Neural progenitor cell (in vitro differentiated cells): Measurements from ENCODE around the gene SMAP1. TPM values are rescaled to one million over a fixed set of nuclear protein-coding genes. Genes with fewer than 3 reads are reported as not detected.

ENCODE experiments used
- DNase-seq: peaks from one replicate; pipeline ENCODE4 v3.0.0-alpha.2; 2016; ENCODE audit warnings: low spot score
- H2AFZ ChIP-seq: fragments of 200-600 bp; sonication (generic); replicated peaks from 2 replicates; pipeline ENCODE4 v1.6.1; 2016; ENCODE audit warnings: antibody characterized with exemption
- H3F3A ChIP-seq: fragments of 200-600 bp; sonication (generic); 2 replicates; pipeline ENCODE4 v1.6.1; 2016; ENCODE audit warnings: antibody characterized with exemption, low read depth
- H3K27ac ChIP-seq: fragments of 200-600 bp; sonication (generic); 2 replicates; pipeline ENCODE4 v1.5.1; 2016; ENCODE audit warnings: mild to moderate bottlenecking
- H3K27me3 ChIP-seq: fragments of 200-600 bp; sonication (generic); 2 replicates; pipeline ENCODE4 v1.6.1; 2016; ENCODE audit warnings: mild to moderate bottlenecking, moderate library complexity
- H3K36me3 ChIP-seq: fragments of 200-600 bp; sonication (generic); 2 replicates; pipeline ENCODE4 v1.5.1; 2016
- H3K4me1 ChIP-seq: fragments of 200-600 bp; sonication (generic); 2 replicates; pipeline ENCODE4 v1.6.1; 2016; ENCODE audit warnings: mixed run types
- H3K4me2 ChIP-seq: fragments of 200-600 bp; sonication (generic); 2 replicates; pipeline ENCODE4 v1.6.1; 2016
- H3K4me3 ChIP-seq: fragments of 200-600 bp; sonication (generic); 2 replicates; pipeline ENCODE4 v1.5.1; 2016
- H3K79me2 ChIP-seq: fragments of 200-600 bp; sonication (generic); 2 replicates; pipeline ENCODE4 v1.6.1; 2016; ENCODE audit warnings: low read depth
- H3K9ac ChIP-seq: fragments of 200-600 bp; sonication (generic); 2 replicates; pipeline ENCODE4 v1.6.1; 2016
- H3K9me3 ChIP-seq: fragments of 200-600 bp; sonication (generic); 2 replicates; pipeline ENCODE4 v1.5.1; 2016; ENCODE audit warnings: low read depth
- H4K20me1 ChIP-seq: fragments of 200-600 bp; sonication (generic); 2 replicates; pipeline ENCODE4 v1.6.1; 2016; ENCODE audit warnings: low read depth
- H3K27ac Mint-ChIP-seq: 3 replicates; pipeline ENCODE4 v1.8.0; 2021; ENCODE audit warnings: mixed read lengths
- H3K27me3 Mint-ChIP-seq: 2 replicates; pipeline ENCODE4 v1.8.0; 2022; ENCODE audit warnings: low read depth, mild to moderate bottlenecking, inconsistent platforms, moderate library complexity, mixed read lengths; ENCODE audit not compliant: insufficient read depth
- H3K36me3 Mint-ChIP-seq: 3 replicates; pipeline ENCODE4 v1.8.0; 2021; ENCODE audit warnings: mixed read lengths
- H3K4me1 Mint-ChIP-seq: 3 replicates; pipeline ENCODE4 v1.8.0; 2021; ENCODE audit warnings: mixed read lengths
- H3K4me3 Mint-ChIP-seq: 3 replicates; pipeline ENCODE4 v1.8.0; 2021; ENCODE audit warnings: mild to moderate bottlenecking, moderate library complexity, mixed read lengths
- H3K9me3 Mint-ChIP-seq: 3 replicates; pipeline ENCODE4 v1.8.0; 2020; ENCODE audit warnings: mixed read lengths
- EZH2 ChIP-seq: fragments of 200-600 bp; sonication (generic); IDR thresholded peaks from 2 replicates; pipeline ENCODE4 v1.6.1; 2017; ENCODE audit warnings: antibody characterized with exemption, mild to moderate bottlenecking, moderate library complexity
- EZH2phosphoT487 ChIP-seq: fragments of 200-600 bp; sonication (generic); IDR thresholded peaks from 2 replicates; pipeline ENCODE4 v1.6.1; 2017; ENCODE audit warnings: antibody characterized with exemption
- total RNA-seq: library from RNA; depleted of rRNA; stranded (reverse); fragments of >200 nt; gene quantifications from 2 replicates; pipeline ENCODE4 v1.2.3, GENCODE V29; 2015; ENCODE audit warnings: low replicate concordance
- TF ChIP-seq, protein P1 (sequence below): fragments of 200-600 bp; sonication (generic); IDR thresholded peaks from 2 replicates; pipeline ENCODE4 v1.5.1; 2017; ENCODE audit warnings: antibody characterized with exemption, mild to moderate bottlenecking

The SMAP1 gene
- total RNA-seq, 1 donor from 2014 or later: 36.5 TPM

DNA sequence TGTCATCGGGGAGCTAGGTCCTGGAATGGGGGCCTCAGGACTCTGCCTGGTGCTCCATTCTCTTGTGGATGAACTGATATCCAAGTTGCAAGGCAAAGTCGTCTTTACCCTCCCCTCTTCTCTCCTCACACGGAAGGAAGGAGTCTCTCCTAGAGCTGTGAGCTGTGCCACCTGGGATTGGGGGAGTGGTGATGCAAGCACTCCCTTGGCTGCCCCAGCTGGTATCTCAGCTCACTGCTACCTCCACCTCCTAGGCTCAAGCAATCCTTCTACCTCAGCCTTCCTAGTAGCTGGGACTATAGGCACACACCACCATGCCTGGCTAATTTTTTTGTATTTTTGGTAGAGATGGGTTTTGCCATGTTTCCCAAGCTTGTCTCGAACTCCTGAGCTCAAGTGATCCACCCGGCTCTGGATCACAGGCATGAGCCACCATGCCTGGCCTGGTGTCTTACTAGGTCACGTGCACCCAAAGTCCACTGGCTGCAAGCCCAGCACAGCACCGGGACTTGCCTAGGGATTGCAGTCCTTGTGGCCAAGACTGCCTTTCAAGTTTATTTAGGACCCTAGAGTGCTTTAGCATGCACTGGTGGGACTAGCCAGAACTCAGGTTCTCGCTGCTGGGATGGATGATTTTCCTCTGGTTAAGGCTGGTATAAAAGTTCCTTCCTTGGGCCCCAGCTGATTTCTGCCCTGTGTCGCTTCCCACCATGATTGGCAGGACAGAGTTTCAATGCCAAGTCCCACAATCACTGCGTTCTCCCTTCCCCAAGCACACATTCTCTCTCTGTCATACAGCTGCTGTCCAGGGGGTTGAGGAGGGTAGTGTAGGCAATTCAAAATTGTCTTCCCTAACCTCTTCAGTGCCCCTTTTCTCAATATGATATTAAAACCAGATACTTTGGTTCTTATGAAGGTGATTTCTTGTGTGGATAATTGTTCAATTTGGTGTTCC is 33.5 kb downstream of the SMAP1 start:
- Mint-ChIP-seq H3K36me3 (peaks cover 25% of the 10 kb centered on the region), H3K27ac (peak overlapping the region; percentile 1), H3K9me3 (peaks cover 33% of the 10 kb centered on the region), H3K27me3 (no peaks in the 10 kb centered on the region), H3K4me1 (peaks cover 2% of the 10 kb centered on the region), H3K4me3 (no peak overlapping the region)
- H3K9me3 ChIP-seq: no peaks in the 10 kb centered on the region
- H3K27ac ChIP-seq: no peak overlapping the region
- no peak for DNase-seq
- H3K9ac ChIP-seq: no peak overlapping the region
- no peak overlapping the region for H3K4me2 ChIP-seq
- H3F3A ChIP-seq: no peaks in the 10 kb centered on the region
- H3K36me3 ChIP-seq: no peaks in the 10 kb centered on the region
- H4K20me1 ChIP-seq: no peaks in the 10 kb centered on the region
- no peak overlapping the region for H3K4me3 ChIP-seq
- peaks cover 33% of the 10 kb centered on the region for H3K79me2 ChIP-seq
- no peak for TF ChIP-seq EZH2
- TF ChIP-seq, protein P1, sequence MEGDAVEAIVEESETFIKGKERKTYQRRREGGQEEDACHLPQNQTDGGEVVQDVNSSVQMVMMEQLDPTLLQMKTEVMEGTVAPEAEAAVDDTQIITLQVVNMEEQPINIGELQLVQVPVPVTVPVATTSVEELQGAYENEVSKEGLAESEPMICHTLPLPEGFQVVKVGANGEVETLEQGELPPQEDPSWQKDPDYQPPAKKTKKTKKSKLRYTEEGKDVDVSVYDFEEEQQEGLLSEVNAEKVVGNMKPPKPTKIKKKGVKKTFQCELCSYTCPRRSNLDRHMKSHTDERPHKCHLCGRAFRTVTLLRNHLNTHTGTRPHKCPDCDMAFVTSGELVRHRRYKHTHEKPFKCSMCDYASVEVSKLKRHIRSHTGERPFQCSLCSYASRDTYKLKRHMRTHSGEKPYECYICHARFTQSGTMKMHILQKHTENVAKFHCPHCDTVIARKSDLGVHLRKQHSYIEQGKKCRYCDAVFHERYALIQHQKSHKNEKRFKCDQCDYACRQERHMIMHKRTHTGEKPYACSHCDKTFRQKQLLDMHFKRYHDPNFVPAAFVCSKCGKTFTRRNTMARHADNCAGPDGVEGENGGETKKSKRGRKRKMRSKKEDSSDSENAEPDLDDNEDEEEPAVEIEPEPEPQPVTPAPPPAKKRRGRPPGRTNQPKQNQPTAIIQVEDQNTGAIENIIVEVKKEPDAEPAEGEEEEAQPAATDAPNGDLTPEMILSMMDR: no peak
- TF ChIP-seq EZH2phosphoT487: no peak
- H3K27me3 ChIP-seq: no peaks in the 10 kb centered on the region
- no peaks in the 10 kb centered on the region for H3K4me1 ChIP-seq
- H2AFZ ChIP-seq: no peak overlapping the region

DNA sequence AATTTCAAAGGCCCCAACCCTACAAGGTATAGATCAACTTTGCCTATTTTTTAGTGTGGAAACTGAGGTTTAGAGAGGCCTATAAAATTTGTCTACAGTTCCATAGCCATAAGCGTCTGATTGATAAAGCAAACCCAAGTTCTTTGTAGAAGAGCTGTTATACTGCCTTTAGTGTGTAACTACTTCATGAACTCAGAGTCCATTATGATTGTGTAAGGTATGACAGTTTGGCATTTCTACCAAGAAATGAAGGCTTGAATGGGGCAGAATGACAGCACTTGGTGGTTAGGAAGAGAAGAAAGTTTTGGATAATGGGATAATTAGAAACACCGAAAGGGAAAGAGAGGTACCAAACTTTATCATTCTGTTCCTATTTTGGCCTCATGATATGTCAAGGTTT is 38.1 kb downstream of the SMAP1 start:
- no peaks in the 10 kb centered on the region for H4K20me1 ChIP-seq
- no peak overlapping the region for H3K27ac ChIP-seq
- H3F3A ChIP-seq: no peaks in the 10 kb centered on the region
- H3K79me2 ChIP-seq: peaks cover 9% of the 10 kb centered on the region
- no peaks in the 10 kb centered on the region for H3K27me3 ChIP-seq
- H2AFZ ChIP-seq: no peak overlapping the region
- Mint-ChIP-seq H3K4me1 (peaks cover 2% of the 10 kb centered on the region), H3K4me3 (no peak overlapping the region), H3K27me3 (no peaks in the 10 kb centered on the region), H3K27ac (no peak overlapping the region), H3K9me3 (peaks cover 4% of the 10 kb centered on the region), H3K36me3 (peaks cover 9% of the 10 kb centered on the region)
- H3K4me1 ChIP-seq: no peaks in the 10 kb centered on the region
- H3K4me2 ChIP-seq: no peak overlapping the region
- no peaks in the 10 kb centered on the region for H3K36me3 ChIP-seq
- DNase-seq: no peak
- H3K4me3 ChIP-seq: no peak overlapping the region
- H3K9ac ChIP-seq: no peak overlapping the region
- TF ChIP-seq EZH2phosphoT487: no peak
- TF ChIP-seq, protein P1: no peak
- no peak for TF ChIP-seq EZH2
- no peaks in the 10 kb centered on the region for H3K9me3 ChIP-seq

DNA sequence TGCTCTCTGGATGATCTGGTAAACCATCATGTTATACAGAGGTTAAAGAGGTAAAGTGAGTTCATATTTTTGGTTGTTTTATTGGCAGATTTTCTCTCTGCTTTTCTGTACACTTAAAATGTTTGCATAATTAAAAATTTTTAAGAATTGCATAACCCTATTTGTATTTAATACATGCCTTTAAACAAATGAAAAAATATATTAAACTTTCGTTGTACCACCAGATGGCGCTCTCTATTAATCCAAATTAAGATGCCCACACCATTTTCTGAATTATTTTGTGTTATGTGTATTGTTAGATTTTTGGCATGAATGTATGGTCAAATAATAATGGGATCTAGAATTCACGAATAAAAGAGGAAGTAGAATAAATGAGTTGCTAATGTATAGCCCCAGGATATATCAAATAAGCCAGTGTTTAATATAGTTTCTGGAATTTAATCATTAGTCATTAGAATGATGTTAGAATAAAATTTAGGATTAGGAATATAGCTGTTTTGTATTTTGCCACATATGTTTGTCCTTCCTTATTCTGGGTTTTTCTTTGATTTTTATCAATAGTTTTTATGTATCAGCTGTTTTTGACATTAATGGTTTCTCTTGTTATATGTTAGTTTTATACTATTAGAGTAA is 38.9 kb downstream of the SMAP1 start:
- H3K9me3 Mint-ChIP-seq: peaks cover 4% of the 10 kb centered on the region
- H3K27ac Mint-ChIP-seq: no peak overlapping the region
- Histone ChIP-seq H4K20me1 (no peaks in the 10 kb centered on the region), H2AFZ (no peak overlapping the region), H3K79me2 (peaks cover 8% of the 10 kb centered on the region), H3K4me2 (no peak overlapping the region), H3K27me3 (no peaks in the 10 kb centered on the region), H3K4me3 (no peak overlapping the region), H3K27ac (no peak overlapping the region), H3K4me1 (no peaks in the 10 kb centered on the region), H3K9ac (no peak overlapping the region), H3K9me3 (no peaks in the 10 kb centered on the region), H3F3A (no peaks in the 10 kb centered on the region), H3K36me3 (no peaks in the 10 kb centered on the region)
- DNase-seq: peak; percentile 49
- H3K36me3 Mint-ChIP-seq: peaks cover 9% of the 10 kb centered on the region
- no peak overlapping the region for H3K4me3 Mint-ChIP-seq
- H3K27me3 Mint-ChIP-seq: no peaks in the 10 kb centered on the region
- peaks cover 2% of the 10 kb centered on the region for H3K4me1 Mint-ChIP-seq
- TF ChIP-seq, protein P1: peak; percentile 88
- TF ChIP-seq EZH2phosphoT487 (no peak), EZH2 (no peak)
